ENCODE measurements around the gene SAPCD2.

SAPCD2 gene

DNA sequence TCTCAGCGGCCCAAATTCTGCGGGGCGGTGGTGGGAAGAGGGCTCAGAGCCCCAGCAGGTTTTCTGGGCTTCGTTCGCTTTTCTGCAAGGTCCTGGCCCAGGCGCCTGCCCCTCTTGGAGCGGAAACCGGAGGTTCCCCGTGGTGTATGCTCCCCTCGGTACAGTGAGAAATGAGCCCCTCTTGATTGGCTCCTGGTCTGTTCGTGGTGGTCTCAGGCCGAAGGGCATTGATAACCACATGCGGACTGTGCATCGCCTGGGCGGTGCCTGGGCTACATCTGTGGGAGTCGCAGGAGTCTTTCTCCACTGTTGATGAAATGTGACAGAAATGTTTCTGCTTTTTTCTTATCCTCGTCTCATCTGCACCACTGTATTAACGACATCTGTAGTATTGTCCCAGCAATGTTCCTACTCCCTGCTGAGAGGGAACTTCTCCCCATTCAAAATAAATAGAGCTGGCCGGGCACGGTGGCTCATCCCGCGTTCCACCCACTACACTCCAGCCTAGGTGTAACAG lies 17.1 kb upstream of the SAPCD2 start:
- TF ChIP-seq CTCF (IDR thresholded peaks at IDR 0.05; ENCODE audit: insufficient read depth, low read length, poor library complexity, severe bottlenecking): no peak
- no peaks in the 10 kb centered on the region for H3K27me3 ChIP-seq (replicated peaks; ENCODE audit: control insufficient read depth, insufficient read depth, low read length)
- peaks cover 5% of the 10 kb centered on the region for H3K36me3 ChIP-seq (ENCODE audit: control insufficient read depth, insufficient read depth, low read length)
- H3K4me3 ChIP-seq (replicated peaks; ENCODE audit: low read depth, low read length): peak overlapping the region; percentile 81
- no peak for DNase-seq (ENCODE audit: extremely low read depth, insufficient read length)

DNA sequence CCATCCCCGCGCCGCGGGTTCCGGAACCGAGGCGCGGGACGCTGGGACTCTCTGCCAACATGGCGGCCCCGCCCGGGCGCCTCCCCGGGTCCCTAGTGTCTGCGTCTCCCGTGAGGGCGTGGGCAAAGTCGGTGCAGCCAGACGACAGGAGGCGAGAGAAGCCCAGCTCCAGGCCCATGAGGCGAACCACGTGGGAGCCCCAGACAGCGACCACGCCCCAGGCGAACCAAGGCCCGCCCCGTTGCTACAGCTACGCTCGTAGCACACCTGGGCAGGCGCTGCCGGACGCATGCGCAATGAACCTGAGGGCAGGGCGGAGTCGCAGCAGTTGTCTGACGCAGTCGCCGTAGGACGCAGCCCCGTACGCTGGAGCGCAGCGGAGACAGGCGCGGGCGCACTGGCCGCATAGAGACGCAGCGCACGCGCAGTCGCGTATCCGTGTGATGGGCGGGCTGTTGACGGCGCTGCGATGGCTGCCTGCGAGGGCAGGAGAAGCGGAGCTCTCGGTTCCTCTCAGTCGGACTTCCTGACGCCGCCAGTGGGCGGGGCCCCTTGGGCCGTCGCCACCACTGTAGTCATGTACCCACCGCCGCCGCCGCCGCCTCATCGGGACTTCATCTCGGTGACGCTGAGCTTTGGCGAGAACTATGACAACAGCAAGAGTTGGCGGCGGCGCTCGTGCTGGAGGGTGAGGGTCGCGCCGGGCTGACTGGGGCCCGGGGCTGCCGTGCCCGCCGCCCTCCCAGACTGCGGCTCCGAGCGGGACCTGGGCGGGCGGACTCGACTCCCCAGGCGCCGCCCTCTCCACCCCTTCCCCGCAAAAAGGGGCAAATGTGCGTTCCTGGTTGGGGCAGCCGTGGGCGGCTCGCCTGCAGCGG lies 16.4 kb upstream of the SAPCD2 start, which contains the start of gene MAN1B1:
TSS of gene MAN1B1 (plus strand) at position 455 of the 878 bp plus-strand sequence. CDS start at position 470, 15 bp downstream.
- Histone ChIP-seq H3K4me3 (replicated peaks; ENCODE audit: low read depth, low read length) (peak within 1 kb of the TSS; percentile 81), H3K36me3 (ENCODE audit: control insufficient read depth, insufficient read depth, low read length) (peaks cover 8% of the 10 kb centered on the region), H3K27me3 (replicated peaks; ENCODE audit: control insufficient read depth, insufficient read depth, low read length) (no peaks in the 10 kb centered on the region)
- TF ChIP-seq CTCF (IDR thresholded peaks at IDR 0.05; ENCODE audit: insufficient read depth, low read length, poor library complexity, severe bottlenecking): peak; percentile 9
- DNase-seq (ENCODE audit: extremely low read depth, insufficient read length): peak; percentile 100

DNA sequence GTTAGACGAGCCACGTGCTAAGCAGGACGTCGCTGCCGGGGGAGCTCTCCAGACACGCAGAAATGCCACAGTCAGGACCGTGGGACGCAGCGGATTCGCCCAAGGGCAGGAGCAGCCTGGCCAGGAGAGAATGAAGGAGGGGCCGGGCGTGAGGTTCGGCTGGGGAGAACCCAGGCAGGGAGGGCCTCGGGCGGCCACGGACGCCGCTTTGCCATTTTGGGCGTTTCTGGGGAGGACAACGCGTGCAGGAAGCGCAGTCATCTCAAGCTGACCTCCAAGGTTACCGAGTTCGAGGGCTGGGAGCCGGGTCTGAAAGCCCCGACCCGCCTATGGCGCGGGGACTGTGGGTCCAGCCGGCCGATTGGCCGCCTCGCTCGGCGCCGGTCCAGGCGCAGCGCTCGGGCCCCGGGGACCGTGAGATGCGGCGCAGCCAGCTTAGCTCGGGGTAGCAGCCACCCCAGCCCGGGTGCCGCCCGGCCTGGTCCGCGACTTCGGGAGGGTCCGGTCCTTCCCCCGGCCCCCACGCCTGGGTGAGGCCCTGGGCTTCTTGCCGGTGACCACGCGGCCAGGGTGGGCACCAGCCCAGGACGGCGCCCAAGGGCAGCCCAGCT lies 15.7 kb upstream of the SAPCD2 start:
- Histone ChIP-seq H3K36me3 (ENCODE audit: control insufficient read depth, insufficient read depth, low read length) (peaks cover 9% of the 10 kb centered on the region), H3K4me3 (replicated peaks; ENCODE audit: low read depth, low read length) (peak overlapping the region; percentile 81), H3K27me3 (replicated peaks; ENCODE audit: control insufficient read depth, insufficient read depth, low read length) (no peaks in the 10 kb centered on the region)
- DNase-seq (ENCODE audit: extremely low read depth, insufficient read length): peak; percentile 63
- no peak for TF ChIP-seq CTCF (IDR thresholded peaks at IDR 0.05; ENCODE audit: insufficient read depth, low read length, poor library complexity, severe bottlenecking)

DNA sequence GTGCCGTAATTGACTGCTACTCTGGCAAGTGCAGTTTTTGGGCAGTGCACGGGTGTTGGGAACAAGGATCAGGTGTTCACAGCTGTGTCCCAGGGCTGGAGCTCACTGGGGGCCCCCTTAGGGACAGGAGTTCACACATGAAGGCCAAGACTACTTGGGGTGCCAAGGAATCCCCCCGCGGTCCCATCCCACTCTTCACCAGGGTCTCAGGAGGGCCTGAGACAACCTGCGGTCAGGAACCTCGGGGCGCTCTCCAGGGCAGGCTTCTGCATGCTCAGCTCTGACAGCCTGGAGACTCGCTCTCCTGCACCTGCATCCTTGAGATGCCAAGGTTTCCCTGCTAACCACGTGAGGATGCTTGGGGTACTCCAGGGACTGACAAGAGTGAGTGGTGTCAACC lies 14.2 kb upstream of the SAPCD2 start:
- no peak for DNase-seq (ENCODE audit: extremely low read depth, insufficient read length)
- Histone ChIP-seq H3K4me3 (replicated peaks; ENCODE audit: low read depth, low read length) (no peak overlapping the region), H3K36me3 (ENCODE audit: control insufficient read depth, insufficient read depth, low read length) (peaks cover 13% of the 10 kb centered on the region), H3K27me3 (replicated peaks; ENCODE audit: control insufficient read depth, insufficient read depth, low read length) (no peaks in the 10 kb centered on the region)
- no peak for TF ChIP-seq CTCF (IDR thresholded peaks at IDR 0.05; ENCODE audit: insufficient read depth, low read length, poor library complexity, severe bottlenecking)

DNA sequence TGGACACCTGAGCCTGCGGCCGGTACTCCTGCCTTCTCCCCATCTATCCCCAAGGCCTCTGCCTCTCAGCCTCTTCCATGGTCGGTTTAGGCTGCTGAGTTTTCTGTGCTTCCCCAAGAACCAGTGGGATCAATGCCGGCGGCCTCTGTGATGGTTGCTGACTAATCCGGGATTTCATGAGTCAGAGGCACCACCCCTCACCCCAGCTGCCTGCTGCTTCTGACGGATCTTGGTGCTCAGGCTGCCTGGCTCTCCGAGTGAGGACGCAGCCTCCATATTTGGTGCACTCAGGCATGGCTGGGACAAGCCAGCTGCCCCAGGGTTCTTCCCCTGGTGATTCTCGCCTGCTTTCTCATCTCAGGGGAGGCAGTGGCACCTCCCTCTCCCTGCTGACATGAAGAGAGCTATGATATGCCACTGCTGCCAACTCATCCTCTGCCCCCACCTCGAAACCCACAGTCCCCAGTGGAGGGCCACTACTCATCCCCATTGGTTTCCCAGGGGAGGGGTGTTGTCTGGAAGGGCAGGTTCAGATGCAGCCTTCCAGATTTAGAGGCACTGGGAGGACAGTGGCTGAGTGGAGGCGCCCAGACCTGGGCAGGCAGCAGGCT lies 13.1 kb upstream of the SAPCD2 start:
- H3K27me3 ChIP-seq (replicated peaks; ENCODE audit: control insufficient read depth, insufficient read depth, low read length): no peaks in the 10 kb centered on the region
- H3K4me3 ChIP-seq (replicated peaks; ENCODE audit: low read depth, low read length): no peak overlapping the region
- TF ChIP-seq CTCF (IDR thresholded peaks at IDR 0.05; ENCODE audit: insufficient read depth, low read length, poor library complexity, severe bottlenecking): no peak
- DNase-seq (ENCODE audit: extremely low read depth, insufficient read length): no peak
- H3K36me3 ChIP-seq (ENCODE audit: control insufficient read depth, insufficient read depth, low read length): peaks cover 15% of the 10 kb centered on the region
